VCaP (cell line): ENCODE results near the gene HSD17B3.

ENCODE experiments used
- H3K27ac ChIP-seq: fragments of 450-650 bp; 2 replicates; pipeline ENCODE4 v1.5.1; 2017
- CTCF ChIP-seq: fragments of 450-650 bp; conservative IDR thresholded peaks from 2 replicates; pipeline ENCODE4 v1.5.1; 2017; ENCODE audit warnings: mild to moderate bottlenecking, moderate library complexity

Gene HSD17B3

GRCh38 chr9:96302021-96302420 is at the start of gene HSD17B3:
Gene HSD17B3 (minus strand): TSS chr9:96302176. CDS start chr9:96302104, 72 bp downstream.
- TF ChIP-seq CTCF = no peak
- no peak within 1 kb of the TSS for H3K27ac ChIP-seq

GRCh38 chr9:96350866-96351265 is 48.9 kb upstream of the HSD17B3 start:
- peak overlapping the region; percentile 24; the same call in 1 of the 2 replicates for H3K27ac ChIP-seq
- no peak for TF ChIP-seq CTCF

- no peak overlapping the region for H3K27ac ChIP-seq
- no peak for TF ChIP-seq CTCF
Observed at GRCh38 chr9:96348261-96348660, 46.3 kb upstream of the HSD17B3 start.

GRCh38 chr9:96345551-96345950 is 43.6 kb upstream of the HSD17B3 start:
- TF ChIP-seq CTCF = no peak
- H3K27ac ChIP-seq = no peak overlapping the region

- no peak for TF ChIP-seq CTCF
- H3K27ac ChIP-seq = no peak overlapping the region
Observed at GRCh38 chr9:96344458-96345180, 42.6 kb upstream of the HSD17B3 start.

GRCh38 chr9:96343515-96344360 is 41.8 kb upstream of the HSD17B3 start:
- TF ChIP-seq CTCF = no peak
- H3K27ac ChIP-seq = no peak overlapping the region

- H3K27ac ChIP-seq = no peak overlapping the region
- TF ChIP-seq CTCF = no peak
Observed at GRCh38 chr9:96342571-96343245, 40.7 kb upstream of the HSD17B3 start.
